COR-L47 (cell line): ENCODE results near the gene FSTL4.

Experiments
- DNase-seq: peaks from one replicate; lab custom pipeline; 2025; lab: John Stamatoyannopoulos, UW

Gene FSTL4

DNA sequence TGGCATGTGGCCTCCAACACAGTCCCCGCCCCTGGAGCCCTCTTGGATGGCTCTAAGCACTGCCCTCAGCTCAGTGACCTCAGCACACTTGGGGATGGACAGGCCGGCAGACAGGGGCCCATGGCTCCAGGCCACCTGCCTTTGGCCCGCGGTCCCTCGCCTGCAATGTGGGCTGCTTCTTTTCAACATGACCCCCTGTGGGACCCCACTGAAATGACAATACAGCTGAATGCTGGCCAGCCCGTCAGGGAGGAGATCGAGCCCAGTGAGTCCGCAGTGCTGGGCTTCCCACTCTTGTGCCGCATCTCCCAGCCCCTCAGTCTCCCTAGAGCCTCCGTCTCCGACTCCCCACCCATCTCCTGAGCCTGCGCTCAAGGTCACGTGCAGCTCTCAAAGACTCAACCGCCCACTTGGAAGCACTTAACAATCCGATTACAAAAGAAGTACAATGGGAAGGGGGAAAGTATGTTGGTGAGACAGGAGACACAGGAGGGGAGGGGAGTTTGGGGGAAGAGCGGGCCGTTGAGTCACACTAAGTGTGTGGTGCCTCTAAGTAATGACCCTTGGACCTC lies 321.6 kb downstream of the FSTL4 start:
- no peak for DNase-seq

DNA sequence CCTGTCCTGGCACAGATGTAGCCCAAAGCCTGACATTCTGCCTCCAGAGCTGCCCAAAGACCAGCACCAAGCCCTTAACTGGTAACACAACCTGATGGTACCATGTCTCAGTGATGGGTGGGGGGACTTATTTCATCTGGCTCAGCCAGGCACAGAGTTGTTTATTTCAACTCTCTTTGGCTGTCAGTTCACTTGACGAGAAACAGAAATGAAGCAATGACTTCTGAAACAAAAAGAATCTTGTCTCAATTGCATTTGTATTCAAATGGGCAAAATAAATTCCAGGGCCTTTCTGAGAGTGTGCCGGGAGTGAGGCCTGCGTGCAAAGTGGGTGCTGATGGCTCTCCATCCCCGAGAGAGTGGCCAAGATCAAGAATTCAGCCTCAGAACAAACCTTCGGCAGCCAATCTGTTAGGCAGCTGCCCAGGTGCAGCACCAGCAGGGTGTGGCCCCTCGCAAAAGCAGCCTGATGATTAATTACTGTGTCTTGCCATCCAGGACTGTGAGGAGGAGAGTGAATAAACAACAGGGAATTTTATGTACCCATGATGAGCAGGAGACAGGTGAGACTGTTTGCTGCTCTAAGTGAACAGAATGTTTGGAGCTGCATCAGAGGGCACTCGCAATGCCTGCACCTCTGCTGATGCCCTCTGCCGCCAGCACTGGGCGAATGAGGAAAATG lies 322.5 kb downstream of the FSTL4 start:
- DNase-seq = peak; percentile 82

DNA sequence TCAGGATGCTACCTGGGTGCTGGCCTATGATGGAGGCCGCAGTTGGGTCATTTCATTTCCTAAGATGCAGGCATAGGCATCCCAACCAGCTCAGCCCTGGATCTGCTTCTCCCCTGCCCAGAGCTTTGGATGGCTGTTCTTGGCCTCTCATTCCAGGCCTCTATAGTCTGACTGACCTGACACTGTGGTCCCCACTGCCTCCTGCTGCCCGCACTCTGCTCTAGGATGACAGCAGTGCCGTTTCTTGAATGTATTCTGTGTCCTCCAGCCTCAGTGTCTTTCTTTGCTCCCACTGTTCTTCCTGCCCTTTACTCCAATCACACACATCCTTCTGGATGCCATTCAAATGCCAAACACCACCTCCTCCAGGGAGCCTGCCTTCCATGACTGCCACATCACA lies 324.8 kb downstream of the FSTL4 start:
- DNase-seq = no peak

DNA sequence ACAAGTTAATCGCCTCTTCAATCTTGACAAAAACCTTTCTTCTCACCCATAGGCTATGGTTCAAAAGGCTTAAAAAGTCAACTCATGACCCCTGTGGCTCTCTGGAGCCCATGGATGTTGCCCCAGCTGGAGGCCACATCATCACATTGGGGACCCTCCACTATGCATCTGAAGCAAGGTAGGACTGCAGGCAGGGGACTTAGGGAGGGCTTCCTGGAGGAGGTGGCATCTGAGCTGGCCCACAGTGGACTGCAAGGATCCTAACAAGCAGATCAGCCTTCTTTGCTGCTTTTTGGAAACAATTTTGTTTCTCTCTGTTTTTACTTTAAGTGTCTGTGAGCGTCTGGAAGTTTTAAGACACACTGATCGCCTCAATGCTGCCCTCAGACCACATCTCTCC lies 325.9 kb downstream of the FSTL4 start:
- DNase-seq = no peak

DNA sequence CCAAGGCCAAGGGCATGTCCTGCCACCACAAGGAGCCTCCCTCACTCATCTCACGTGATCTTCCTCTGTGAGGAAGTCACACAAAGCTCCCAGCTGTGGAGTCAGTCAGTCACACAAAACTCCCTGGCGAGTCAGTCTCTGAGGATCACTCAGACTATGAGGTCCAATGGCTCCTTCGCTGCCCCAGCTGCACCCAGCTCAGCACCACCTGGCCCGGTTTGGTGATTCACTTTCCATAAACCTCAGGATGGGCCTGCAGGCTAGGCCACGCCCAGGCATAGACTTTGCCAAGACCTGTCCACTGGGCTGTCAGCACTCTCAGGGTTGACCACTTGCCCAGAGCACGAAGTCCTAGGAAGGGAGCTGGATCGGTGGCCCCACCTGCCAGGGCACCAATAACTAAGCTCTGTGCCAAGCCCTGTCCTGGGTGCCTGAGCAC lies 326.7 kb downstream of the FSTL4 start:
- DNase-seq = no peak

DNA sequence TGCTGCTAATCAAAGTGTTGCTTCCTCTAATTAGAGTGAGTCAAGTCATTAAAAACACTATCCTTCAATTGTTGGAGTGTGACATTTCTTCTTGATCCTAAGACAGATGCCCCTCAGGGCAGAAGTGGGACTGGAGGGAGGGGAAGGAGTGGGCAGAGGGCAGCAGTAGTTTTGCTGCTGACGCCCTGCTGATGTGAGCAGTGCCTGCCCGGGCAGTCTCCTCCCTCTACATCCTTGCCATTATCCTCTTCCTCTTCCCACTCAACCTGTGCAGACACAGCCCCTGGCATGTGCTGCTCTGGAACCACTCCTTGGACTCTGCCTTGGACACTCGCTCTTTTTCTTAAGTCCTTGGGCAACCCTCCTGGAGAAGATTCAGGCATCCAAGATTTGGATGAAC lies 328.0 kb downstream of the FSTL4 start:
- no peak for DNase-seq

DNA sequence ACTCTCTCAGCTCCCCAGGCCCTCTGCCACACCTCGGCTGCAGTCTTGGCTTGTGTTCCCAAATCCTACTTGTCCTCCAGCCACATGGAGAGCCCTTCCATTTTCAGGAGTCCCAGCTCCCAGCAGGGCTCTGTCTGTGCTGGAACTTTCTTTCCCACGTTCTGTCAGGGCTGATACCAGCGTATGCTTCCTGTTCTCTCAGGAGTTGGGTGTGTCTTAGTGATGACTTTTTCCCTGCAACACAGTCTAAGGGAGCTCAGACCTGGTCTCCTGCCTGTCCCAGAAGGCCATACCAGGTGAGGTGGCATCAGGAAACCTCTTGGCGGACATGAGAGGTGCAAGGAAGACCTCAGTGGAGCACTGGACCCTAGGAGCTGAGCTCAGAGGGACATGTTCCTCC lies 334.0 kb downstream of the FSTL4 start:
- no peak for DNase-seq

DNA sequence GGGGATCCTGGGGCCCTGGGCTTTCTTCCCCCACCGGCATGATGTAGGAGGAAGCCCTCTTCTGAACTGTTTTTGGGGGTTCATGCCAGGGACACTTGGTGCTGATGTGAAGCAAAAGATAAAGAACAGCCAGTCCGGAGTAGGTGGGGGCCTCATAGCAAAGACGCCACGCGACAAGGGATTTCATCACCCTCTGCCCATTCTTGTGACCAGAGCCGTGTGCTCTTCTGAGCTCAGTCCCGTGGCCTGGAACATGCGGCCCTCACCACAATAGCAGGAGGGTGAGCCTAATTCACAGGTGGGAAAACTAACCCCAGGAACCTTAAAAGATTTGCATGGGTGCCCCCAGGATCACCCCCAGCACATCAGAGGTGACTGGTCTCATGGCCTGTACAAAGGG lies 334.6 kb downstream of the FSTL4 start:
- no peak for DNase-seq

DNA sequence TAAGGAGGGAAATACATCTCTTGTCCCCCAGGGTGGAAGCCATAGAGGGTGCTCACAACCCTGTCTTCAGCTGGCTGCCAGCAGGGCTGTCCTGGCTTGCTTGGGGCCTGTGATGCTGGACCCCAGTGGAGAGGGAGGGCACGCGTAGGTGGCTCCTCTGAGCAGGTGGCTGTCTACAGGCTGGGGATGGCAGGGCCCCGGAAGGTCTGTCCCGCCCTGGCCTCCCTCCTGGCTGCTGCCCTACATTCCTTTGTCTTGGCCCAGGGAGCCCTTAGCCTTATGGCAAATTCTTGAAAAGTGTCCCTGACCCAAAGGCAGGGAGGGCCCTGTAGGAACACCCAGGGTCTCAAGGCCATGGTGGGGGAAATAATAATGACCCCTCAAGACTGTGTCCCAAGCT lies 336.2 kb downstream of the FSTL4 start:
- no peak for DNase-seq

DNA sequence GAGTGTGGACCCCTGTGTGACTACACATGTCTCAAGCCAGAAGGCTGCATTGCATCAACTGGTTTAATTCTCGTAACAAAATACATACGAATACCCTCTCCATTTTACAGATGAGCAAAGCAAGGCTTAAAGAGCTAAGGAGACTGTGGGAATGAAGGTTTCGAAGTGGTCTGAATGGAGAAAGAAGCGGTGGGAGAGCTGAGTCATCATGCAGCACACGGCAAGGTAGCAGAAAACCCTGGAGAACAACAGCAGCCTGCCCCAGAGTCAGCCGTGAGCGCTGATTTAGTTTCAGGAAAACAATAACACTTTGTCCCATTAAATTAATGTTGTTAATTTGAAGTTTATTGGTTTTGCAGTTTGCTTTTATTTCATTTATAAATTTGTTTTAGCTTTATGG lies 336.7 kb downstream of the FSTL4 start:
- DNase-seq = no peak

DNA sequence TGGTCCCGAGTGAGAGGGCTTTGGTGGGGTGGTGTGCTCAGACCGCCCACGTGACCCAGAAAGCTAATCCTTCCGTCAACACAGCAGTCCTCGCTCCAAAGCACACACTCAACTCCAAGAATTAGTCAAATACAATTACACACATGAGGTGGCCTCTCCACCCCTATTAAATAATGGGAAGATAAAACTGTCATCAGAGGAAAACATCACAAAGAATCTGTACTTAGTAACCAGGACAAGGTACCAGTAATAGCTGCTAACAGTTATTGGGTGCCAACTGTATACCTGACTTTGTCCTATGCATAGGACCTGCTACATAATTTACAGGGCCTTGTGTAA lies 337.8 kb downstream of the FSTL4 start:
- no peak for DNase-seq

DNA sequence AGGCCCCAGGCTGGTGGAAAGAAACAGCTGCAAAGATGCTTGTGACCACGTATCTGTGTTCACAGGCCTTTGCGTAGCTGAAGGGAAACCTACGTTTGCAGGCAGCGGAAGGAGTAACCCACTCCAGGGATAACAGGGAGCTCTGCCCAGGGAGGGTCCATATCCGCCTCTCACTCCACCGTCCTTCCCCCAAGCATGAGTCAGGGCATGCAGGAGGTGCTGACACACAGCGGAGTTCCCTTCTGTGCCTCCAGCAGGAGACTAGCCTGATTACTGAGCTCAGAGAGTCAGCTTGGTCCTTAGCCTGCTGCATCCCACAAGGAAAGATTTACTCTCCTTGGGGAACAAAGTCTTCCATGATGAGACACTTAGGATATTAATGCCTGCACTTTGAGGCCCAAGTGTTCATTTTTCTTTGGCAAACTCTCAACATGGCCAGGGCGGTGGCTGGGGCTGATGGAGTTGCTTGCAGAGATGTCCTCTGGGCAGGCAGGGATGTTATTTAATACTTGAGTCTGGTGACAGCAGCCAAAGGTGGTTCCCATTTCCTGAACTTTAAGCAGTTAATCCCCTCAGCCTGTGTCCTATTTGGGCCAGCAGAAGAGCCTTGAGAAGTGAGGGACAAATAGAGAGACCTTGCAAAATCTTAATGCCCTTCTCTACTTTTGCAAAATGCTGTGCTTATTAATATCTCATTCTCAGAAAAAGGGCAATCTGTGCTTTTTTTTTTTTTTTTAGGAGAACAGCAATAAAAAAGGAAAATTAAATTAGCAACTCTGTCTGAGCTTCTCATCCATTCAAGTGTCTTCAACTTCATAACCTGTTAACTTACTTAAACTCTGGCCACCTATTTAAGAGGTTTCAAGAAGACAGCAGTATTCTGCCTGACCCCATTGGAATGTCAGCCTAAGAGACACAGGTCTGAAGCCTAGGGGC lies 338.4 kb downstream of the FSTL4 start:
- DNase-seq = no peak

DNA sequence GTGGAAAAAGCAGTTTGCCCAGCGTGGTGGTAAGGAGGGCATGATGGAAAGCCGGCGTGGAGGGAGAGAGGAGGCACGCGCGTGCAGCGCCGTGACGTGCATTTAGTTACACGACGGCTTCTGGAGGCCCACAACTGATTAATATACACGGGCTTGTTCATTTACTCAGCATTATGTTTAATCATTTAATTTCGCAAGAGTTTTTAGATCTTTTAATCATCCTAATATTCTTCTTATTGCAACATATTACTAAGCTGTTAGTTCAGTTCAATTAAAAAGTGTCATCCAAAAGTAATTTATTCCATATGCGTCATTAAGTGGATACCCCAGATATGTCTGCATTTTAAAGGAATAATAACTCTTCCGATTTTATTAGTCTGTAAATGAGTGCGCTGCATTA lies 340.0 kb downstream of the FSTL4 start:
- no peak for DNase-seq

DNA sequence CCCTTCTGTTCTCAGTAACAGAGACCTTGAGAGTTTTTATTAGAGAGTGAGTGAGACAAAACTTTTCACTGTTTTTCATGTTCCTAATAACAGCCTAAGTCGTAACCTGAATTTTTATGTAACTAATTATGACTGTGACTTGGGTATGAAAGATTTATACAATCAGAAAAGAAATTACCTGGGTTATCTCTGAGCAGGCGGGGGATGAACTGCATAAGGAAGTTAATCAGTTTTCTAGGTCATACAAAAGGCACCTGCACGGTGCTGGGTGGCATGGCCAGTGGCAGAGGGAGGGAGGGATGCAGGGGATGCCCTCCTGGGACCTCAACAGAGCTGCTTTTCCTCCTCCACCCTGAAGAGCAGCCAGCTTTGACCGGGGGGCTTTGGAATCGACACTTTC lies 340.7 kb downstream of the FSTL4 start:
- no peak for DNase-seq

DNA sequence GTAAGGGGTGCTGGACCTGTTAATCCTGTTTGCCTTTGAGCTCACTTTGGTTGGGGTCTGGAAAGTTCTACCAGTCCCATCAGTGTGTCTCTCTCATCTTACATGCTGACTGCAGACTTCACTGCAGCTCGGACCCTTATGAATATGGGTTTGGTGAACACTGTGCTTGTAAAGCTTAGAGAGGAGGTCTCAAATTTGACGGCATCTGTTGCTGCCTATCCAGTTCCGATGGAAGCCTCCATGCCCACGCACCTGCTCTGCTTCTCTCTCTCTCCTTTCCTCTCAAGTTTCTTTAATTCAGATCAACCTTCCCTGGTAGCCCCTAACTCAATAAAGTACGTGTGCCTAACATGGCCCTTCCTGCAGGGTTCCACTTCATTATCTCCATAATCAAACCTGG lies 342.6 kb downstream of the FSTL4 start:
- DNase-seq = no peak

DNA sequence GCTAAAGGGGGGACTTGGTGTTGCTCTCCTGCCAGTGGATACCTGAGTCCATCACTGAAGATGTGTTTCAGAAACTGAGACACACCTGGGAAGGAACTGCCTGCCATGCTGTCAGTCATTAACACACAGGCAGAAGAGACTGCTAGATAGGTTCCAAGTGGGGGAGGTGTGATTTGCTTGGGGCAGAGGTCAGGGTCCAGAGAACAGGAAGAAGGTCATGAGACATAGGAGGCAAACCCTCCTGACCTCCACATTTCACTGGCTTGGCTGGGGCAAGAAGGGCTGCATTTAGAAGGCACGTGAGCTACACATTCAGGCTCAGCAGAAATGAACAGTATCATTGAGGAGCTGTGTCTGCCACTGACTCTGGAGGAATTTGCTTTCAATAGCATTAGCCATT lies 344.7 kb downstream of the FSTL4 start:
- no peak for DNase-seq

DNA sequence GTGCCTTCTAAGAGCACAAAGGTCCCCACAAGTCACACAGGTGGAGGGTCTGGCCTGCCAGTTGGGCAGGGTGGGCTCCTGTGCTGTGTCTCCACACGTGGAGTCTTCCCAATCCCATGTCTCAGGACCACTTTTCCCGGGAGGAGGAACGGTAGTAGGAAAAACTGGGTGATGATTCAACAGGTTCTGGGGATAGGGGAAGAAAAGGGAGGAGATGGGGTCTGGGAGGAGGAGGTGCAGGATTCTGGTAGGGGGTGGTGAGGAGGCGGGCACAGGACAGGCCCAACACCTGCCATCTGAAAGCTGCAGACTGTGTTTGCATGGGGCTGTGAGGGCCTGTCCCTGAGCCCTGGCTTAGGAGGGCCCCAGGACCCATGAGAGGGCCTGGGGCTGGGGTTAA lies 345.4 kb downstream of the FSTL4 start:
- DNase-seq = no peak

DNA sequence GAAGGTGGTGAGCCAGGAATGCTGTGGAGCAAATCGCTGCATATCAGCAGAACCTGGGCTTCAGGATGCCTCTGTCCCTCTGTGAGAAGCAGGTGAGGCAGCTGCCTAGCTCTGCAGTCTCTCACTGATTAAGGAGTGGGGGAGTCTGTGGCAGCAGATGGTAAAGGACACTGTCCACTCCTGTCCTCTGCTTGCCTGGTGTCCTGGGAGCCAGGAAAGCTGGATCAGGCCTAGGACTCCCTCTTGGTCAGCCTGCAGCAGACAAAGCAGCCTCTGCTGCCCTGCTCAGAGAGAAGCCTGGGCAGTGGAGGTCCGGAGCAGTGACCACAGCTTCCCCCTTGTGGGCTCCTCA lies 345.8 kb downstream of the FSTL4 start:
- no peak for DNase-seq

DNA sequence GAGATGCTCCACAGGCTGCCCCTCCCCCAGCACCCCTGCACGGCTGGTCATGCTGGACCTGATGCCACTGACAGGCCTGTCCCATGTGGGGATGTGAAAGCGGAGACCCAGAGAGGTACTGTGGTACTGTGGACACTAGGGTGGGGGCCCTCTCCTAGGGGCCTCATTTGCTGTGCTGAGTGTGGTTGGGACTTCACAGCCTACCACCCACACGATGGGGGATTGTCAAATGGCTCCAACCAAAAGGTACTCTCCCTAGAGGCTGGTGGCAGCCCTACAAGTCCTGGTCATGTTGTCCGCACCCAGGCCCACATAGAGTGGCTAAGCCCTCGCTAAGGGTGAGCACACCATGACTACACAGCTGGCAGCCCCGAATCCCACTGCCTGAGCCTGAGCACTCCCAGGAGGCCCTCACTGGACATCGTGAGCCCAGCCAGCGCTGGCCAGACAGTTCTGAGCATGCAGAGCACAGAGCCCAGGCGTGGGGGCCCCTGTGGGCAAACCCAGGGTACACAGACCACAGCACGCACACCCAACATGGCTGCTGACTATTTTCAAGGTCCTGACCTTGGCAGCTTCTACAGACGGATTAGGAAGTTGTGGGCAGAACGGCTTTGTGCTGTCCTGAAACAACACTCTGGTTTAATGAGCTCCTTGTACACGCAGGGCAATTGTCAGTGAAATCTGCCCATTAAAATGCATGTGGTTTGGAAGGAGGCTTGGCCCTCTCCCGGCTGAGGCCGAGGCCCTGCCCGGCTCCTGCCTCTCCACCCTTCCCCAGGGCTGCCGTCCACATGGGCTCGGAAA lies 346.4 kb downstream of the FSTL4 start:
- DNase-seq = no peak

DNA sequence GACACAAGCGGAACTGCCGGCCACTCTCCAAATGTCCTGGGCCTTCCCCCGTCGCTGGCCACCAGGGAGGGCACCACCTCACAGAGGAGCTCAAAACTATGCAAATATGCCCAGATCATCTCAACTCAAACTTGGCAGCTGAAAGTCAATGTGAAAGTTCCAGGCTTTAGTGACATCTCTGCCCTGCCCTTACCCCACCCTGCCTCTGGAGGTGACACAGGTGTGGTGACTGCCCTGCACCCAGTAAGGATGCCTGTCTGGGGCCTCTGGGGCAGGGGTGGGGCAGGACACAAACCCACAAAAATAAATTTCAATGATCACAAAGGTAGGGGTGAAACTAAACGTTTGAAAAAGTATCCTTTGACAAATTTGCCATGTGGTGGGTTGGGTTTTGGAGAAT lies 347.1 kb downstream of the FSTL4 start:
- DNase-seq = no peak

DNA sequence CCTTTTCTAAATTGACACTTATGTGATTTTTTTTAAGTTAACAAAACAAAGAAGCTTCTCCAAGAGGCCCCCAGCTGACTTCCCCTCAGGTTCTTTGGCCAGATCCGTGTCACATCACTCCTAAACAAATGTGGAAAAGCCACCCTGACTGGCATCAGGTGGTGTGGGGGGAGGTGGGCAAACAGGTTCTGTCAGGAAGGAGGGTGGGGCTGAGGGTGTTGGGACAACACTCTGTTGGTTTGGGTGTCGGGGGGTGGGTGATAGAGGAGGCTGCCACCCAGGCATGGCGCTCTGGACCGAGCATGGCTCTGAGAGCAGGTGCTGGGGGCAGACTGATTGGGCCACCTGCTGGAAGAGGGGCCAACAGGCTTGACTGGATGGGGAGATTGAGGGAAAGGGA lies 349.7 kb downstream of the FSTL4 start:
- peak; percentile 8 for DNase-seq

DNA sequence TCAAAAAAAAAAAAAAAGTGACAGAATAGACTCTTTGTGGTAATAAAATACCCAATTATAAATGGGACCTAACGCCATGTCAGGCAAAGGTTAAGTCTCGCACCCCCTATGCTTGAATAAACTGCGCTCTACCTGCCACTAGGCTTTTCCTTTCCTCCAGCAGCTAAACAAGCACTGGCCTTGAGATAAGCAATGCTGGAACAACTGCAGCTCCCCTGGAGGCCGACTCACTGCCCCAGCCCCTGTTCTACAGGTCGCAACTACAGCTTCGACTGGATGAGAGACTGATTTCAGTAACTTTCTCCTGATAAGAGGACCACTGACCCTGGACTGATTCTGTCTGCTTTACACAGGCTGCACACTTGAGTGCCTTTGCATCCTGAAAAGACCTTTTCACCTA lies 350.3 kb downstream of the FSTL4 start:
- DNase-seq = no peak

DNA sequence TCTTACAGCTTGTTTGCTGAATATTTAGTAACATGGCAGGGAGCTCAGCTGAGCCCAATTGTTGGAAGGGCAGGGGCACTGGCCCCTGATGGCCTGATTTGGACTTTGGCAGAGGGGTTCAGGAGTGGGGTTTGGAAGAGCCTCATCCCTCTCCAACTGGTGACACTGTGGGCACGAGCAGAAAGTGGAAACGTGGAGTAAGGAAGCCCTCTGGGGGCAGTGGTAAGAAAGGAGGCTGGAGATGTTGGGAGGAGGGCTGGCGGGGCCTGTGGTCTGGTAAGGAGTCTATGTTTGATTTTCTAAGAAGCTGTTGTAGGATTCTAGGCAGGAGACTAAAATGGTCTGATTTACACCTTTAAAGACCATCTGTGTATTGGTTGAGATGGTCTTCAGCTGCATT lies 351.6 kb downstream of the FSTL4 start:
- DNase-seq = peak; percentile 8
